ENCODE data around the gene HOXC5.

The HOXC5 gene

DNA sequence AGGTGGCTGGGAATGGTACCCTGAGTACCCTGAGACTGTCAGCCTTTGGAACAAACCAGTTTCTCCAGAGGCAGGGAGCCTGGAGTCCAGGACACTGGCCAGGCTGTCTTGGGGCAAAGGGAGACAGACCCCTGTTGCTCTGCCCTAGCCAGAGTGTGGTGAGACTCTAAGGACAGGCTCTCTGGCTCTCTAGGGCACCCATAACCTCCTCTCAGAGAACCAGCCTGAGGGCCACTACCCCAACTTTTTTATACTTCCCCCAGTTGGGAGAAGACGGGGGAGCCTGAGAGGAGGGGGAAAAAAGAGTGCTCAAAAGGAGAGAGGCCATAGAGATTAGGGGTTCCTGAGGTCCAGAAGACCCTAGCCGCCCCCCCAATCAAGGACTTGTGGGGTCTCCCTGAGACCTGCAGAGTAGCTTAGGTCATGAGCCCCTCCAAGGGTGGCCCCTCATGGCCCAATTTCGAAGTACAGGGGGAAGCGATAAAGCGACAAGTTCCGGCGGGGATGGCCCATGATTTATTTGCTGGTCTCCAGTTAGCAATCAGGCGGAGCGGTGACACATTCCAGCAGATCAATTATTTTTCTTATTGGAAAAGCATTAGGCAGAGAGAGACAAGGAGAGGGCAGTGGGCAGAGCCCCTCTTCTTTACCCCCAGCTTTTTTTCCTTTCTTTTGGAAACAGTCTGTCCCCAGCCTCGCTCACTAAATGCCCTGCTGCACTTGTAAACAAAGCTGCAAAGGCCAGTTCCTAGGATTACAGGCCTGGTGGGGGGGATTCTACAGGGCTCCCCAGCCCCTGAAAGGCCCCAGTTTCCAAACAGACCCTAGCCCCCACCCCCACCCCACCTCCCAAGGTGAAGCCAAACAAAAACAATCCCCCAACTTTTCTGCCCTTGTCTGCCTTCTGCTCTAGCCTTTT is 22.5 kb upstream of the HOXC5 start:
- TF ChIP-seq, protein P1, sequence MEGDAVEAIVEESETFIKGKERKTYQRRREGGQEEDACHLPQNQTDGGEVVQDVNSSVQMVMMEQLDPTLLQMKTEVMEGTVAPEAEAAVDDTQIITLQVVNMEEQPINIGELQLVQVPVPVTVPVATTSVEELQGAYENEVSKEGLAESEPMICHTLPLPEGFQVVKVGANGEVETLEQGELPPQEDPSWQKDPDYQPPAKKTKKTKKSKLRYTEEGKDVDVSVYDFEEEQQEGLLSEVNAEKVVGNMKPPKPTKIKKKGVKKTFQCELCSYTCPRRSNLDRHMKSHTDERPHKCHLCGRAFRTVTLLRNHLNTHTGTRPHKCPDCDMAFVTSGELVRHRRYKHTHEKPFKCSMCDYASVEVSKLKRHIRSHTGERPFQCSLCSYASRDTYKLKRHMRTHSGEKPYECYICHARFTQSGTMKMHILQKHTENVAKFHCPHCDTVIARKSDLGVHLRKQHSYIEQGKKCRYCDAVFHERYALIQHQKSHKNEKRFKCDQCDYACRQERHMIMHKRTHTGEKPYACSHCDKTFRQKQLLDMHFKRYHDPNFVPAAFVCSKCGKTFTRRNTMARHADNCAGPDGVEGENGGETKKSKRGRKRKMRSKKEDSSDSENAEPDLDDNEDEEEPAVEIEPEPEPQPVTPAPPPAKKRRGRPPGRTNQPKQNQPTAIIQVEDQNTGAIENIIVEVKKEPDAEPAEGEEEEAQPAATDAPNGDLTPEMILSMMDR (IDR thresholded peaks at IDR 0.05; ENCODE audit: low read depth, low read length) = no peak
- H3K4me3 ChIP-seq (ENCODE audit: low read depth, low read length) = no peak overlapping the region

DNA sequence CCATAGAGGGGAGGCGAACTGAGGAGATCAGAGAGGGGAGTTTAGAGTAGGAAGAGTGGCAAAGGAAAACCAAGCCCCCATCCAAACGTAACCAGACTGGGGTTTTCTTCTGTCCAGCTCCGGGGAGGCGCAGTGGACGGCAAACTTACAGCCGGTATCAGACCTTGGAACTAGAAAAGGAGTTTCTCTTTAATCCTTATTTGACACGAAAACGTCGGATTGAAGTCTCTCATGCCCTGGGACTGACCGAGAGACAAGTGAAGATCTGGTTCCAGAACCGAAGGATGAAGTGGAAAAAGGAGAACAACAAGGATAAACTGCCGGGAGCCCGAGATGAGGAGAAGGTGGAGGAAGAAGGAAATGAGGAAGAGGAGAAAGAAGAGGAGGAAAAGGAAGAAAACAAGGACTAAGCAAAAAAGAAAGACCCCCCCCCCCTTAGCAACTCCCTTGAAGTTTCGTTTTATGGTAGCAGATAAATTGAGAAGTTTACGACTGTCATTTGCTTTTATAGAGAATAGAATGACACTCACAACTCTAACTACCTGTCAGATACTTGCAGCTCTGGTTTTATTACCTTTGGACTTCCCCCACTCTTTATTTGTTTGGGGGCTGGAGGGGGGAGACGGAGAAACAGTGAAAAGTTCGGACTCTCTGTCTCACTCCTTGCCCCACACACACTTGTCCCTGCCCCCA is 21.7 kb upstream of the HOXC5 start:
- no peak overlapping the region for H3K4me3 ChIP-seq (ENCODE audit: low read depth, low read length)
- TF ChIP-seq, protein P1 (IDR thresholded peaks at IDR 0.05; ENCODE audit: low read depth, low read length) = no peak

DNA sequence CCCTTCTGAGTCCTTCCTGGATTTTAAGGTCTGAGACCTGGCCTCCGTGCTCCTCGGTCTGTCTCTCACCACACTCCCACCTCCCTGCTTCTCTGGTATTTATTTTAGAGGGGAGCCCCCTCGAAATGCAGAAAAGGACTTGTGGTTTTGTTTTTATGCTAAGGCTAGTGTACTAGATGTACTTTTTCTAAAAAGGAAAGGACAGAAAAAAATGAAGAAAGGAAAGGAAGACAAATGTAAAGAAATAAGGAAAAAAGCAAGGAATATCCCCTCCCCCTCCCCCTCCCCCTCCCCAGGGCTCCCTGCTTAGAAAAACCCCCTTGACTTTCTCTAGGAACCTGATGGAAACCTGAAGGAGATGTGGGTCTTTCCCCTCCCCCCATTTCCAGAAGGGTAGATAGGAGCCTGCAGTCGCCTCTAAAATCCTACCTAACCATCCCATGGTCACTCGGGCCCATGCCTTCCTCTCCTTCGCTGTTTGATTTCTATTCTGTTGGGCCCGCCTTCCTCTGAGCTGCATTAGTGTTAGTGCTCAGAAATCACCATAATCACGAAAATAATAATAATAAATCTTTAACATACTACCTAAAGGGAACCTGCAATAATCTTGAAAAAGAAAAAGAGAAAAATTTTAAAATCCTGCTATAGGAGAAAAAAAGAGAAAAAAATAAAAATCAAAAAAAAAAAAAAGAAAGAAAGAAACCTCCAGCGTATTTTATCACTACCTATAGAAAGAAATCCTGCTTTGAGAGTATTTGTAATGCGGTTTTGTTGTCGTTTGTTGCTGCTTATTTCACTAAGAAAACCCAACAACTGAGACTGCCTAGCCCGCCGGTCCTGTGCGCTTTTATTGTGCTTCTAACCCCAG is 21.0 kb upstream of the HOXC5 start:
- TF ChIP-seq, protein P1 (IDR thresholded peaks at IDR 0.05; ENCODE audit: low read depth, low read length) = no peak
- H3K4me3 ChIP-seq (ENCODE audit: low read depth, low read length) = no peak overlapping the region

DNA sequence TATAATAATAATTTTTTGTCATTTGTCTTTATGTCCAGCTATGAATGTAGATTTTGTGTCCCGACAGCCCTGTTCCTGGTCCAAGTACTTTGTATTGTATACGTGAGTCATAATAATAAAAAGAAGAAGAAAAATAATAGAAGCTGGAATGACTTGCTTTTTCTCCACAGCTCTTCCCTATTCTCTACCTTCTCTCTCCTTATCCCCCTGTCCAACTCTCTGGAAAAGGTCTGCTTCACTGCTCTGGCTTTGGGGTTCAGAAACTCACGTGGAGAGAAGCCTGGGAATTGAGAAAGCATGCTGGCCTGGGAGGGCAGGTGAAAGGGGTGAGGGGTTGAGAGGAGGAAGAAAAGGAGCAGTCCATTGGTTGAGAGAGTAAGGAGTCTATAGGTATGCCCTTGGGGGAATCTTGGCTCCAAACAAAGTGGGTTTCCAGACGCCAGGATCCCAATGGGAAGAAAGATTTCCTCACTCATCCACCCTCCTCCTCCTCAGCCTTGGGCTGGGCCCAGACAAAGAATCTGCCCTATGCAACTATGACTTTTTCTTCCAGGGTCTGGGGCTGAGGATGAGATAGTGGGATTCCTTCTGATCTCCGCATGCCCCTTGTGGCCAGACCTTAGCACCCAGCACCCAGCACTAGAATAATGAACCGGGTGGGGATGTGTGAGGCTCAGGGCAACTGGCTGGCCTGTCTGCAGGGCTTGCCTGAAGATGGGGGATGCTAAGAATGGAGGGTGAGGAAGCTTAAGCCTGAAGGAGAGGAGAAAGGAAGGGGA is 20.0 kb upstream of the HOXC5 start:
- TF ChIP-seq, protein P1 (IDR thresholded peaks at IDR 0.05; ENCODE audit: low read depth, low read length) = no peak

DNA sequence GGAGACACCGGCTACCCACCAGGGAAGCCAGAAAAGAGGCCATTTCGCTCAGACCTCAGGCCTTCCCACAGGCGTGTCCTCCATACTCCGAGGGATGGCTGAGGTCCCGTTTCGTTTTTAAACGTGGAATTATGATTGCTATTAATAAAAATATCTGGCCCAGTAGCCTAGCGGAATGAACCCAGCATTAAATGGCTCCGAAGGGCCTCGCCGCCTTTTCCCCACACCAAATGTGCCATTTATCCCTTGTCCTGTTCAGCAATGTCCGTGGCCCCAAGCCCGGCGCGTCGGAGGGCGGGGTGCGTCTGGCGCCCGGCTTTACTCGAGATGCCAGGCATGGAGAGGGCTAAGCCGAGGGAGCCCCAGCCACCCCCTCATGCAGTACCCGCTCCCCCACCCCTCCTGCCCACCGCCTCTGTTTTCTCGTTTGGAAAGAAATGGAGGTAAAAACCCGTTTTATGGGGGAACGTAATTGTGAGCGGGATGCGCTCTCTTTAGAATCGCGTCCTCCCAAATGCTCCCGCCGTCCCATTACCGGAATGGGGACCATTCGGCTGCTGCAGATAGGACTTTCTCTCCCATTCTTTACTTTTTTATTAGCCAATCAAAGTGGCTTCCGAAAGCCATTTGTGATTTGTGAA is 18.4 kb upstream of the HOXC5 start:
- H3K4me3 ChIP-seq (ENCODE audit: low read depth, low read length) = no peak overlapping the region
- TF ChIP-seq, protein P1 (IDR thresholded peaks at IDR 0.05; ENCODE audit: low read depth, low read length) = no peak

More for the DNA sequence above, 20.0 kb upstream of the HOXC5 start:
- no peak overlapping the region for H3K4me3 ChIP-seq (ENCODE audit: low read depth, low read length)

Measured in WI38 (cell line).